HEK293T (cell line): ENCODE measurements around the gene GAB2.

Source experiments
- ELF4 ChIP-seq: fragments of 450-650 bp; IDR thresholded peaks from 2 replicates; pipeline ENCODE4 v1.6.1; 2017; ENCODE audit warnings: antibody characterized with exemption
- FOXM1 ChIP-seq: fragments of 450-650 bp; IDR thresholded peaks from 2 replicates; pipeline ENCODE4 v1.6.1; 2017; ENCODE audit warnings: mild to moderate bottlenecking, borderline replicate concordance
- HDGF ChIP-seq: fragments of 450-650 bp; IDR thresholded peaks from 2 replicates; pipeline ENCODE4 v1.6.1; 2017; ENCODE audit warnings: antibody characterized with exemption, borderline replicate concordance
- L3MBTL2 ChIP-seq: fragments of 450-650 bp; conservative IDR thresholded peaks from 2 replicates; pipeline ENCODE4 v1.6.1; 2016; ENCODE audit warnings: mild to moderate bottlenecking
- NFRKB ChIP-seq: fragments of 450-650 bp; IDR thresholded peaks from 2 replicates; pipeline ENCODE4 v1.6.1; 2016; ENCODE audit warnings: mild to moderate bottlenecking, moderate library complexity
- TARDBP ChIP-seq: fragments of 450-650 bp; IDR thresholded peaks from 2 replicates; pipeline ENCODE4 v1.6.1; 2016
- ZNF384 ChIP-seq: fragments of 450-650 bp; IDR thresholded peaks from 2 replicates; pipeline ENCODE4 v1.6.1; 2016

- TF ChIP-seq HDGF (no peak), TARDBP (no peak), ZNF384 (no peak), NFRKB (no peak), ELF4 (no peak), FOXM1 (no peak), L3MBTL2 (no peak)
Measured at GRCh38 chr11:78429209-78429608, 11.6 kb upstream of the GAB2 start.
